GM23338 (cell line): ENCODE measurements around the gene DNAAF9. TPM values are rescaled to one million over a fixed set of nuclear protein-coding genes. Genes with fewer than 3 reads are reported as not detected.

Experiments
- ATAC-seq: fragments of 200-7000 bp; cut with Tn5 transposase; 3 replicates; pipeline ENCODE4 v1.9.1; 2020
- DNase-seq: peaks from one replicate; pipeline ENCODE4 v3.0.0-alpha.2; 2015; ENCODE audit warnings: low spot score
- H2AFZ ChIP-seq: fragments of 200-600 bp; sonication (generic); 2 replicates; pipeline ENCODE4 v1.8.0; 2016; ENCODE audit warnings: antibody characterized with exemption, mild to moderate bottlenecking, moderate library complexity
- H3F3A ChIP-seq: fragments of 200-600 bp; sonication (generic); replicated peaks from 2 replicates; pipeline ENCODE4 v1.8.0; 2017; ENCODE audit warnings: antibody characterized with exemption, mixed run types, low read depth
- H3K27ac ChIP-seq: fragments of 200-600 bp; sonication (generic); 2 replicates; pipeline ENCODE4 v1.6.1; 2016; ENCODE audit warnings: low read depth
- H3K27me3 ChIP-seq: fragments of 200-600 bp; sonication (generic); 2 replicates; pipeline ENCODE4 v1.8.0; 2016; ENCODE audit warnings: mild to moderate bottlenecking, mixed run types, moderate library complexity; ENCODE audit not compliant: insufficient read depth
- H3K36me3 ChIP-seq: fragments of 200-600 bp; sonication (generic); 2 replicates; pipeline ENCODE4 v1.8.0; 2016; ENCODE audit warnings: mild to moderate bottlenecking; ENCODE audit not compliant: insufficient read depth
- H3K4me1 ChIP-seq: fragments of 200-600 bp; sonication (generic); 2 replicates; pipeline ENCODE4 v1.8.0; 2016; ENCODE audit warnings: mild to moderate bottlenecking, moderate library complexity; ENCODE audit not compliant: insufficient read depth
- H3K4me2 ChIP-seq: fragments of 200-600 bp; sonication (generic); 2 replicates; pipeline ENCODE4 v1.7.1; 2017; ENCODE audit warnings: mixed run types
- H3K4me3 ChIP-seq: fragments of 200-600 bp; sonication (generic); 2 replicates; pipeline ENCODE4 v1.6.1; 2016; ENCODE audit warnings: mixed run types
- H3K79me2 ChIP-seq: fragments of 200-600 bp; sonication (generic); replicated peaks from 2 replicates; pipeline ENCODE4 v1.8.0; 2017; ENCODE audit warnings: mild to moderate bottlenecking; ENCODE audit not compliant: insufficient read depth
- H3K9me2 ChIP-seq: fragments of 200-600 bp; sonication (generic); 2 replicates; pipeline ENCODE4 v1.8.0; 2017; ENCODE audit not compliant: insufficient read depth
- H4K20me1 ChIP-seq: fragments of 200-600 bp; sonication (generic); replicated peaks from 2 replicates; pipeline ENCODE4 v1.8.0; 2017; ENCODE audit warnings: mild to moderate bottlenecking; ENCODE audit not compliant: insufficient read depth
- H3K27ac Mint-ChIP-seq: 2 replicates; pipeline ENCODE4 v1.8.0; 2020; ENCODE audit warnings: inconsistent platforms, mild to moderate bottlenecking, moderate library complexity, mixed read lengths
- H3K27me3 Mint-ChIP-seq: 3 replicates; pipeline ENCODE4 v1.8.0; 2022; ENCODE audit warnings: low read depth, mild to moderate bottlenecking, moderate library complexity, mixed read lengths, inconsistent platforms; ENCODE audit not compliant: insufficient read depth, poor library complexity
- H3K36me3 Mint-ChIP-seq: 3 replicates; pipeline ENCODE4 v1.8.0; 2021; ENCODE audit warnings: low read depth, mild to moderate bottlenecking, inconsistent platforms, moderate library complexity, mixed read lengths
- H3K4me1 Mint-ChIP-seq: 3 replicates; pipeline ENCODE4 v1.8.0; 2020; ENCODE audit warnings: mild to moderate bottlenecking, inconsistent platforms, mixed read lengths
- H3K4me3 Mint-ChIP-seq: 3 replicates; pipeline ENCODE4 v1.8.0; 2021; ENCODE audit warnings: moderate library complexity, mild to moderate bottlenecking, inconsistent platforms, mixed read lengths
- H3K9me3 Mint-ChIP-seq: 3 replicates; pipeline ENCODE4 v1.8.0; 2020; ENCODE audit warnings: moderate library complexity, mild to moderate bottlenecking, inconsistent platforms, mixed read lengths
- CREB1 ChIP-seq: fragments of 250-450 bp; sonication (Bioruptor Pico); IDR thresholded peaks from 2 replicates; pipeline ENCODE4 v1.5.0; 2020; ENCODE audit warnings: low read depth, mild to moderate bottlenecking, moderate library complexity
- EZH2 ChIP-seq: fragments of 200-600 bp; sonication (generic); IDR thresholded peaks from one replicate; pipeline ENCODE4 v1.8.0; 2017; ENCODE audit warnings: antibody characterized with exemption, mild to moderate bottlenecking, low read depth; ENCODE audit not compliant: unreplicated experiment
- EZH2phosphoT487 ChIP-seq: fragments of 200-600 bp; sonication (generic); IDR thresholded peaks from one replicate; pipeline ENCODE4 v1.8.1; 2018; ENCODE audit warnings: antibody characterized with exemption; ENCODE audit not compliant: unreplicated experiment
- JUNB ChIP-seq: IDR thresholded peaks from one replicate; pipeline ENCODE4 v1.6.1; 2016; ENCODE audit warnings: antibody characterized with exemption; ENCODE audit not compliant: unreplicated experiment
- NANOG ChIP-seq: IDR thresholded peaks from 2 replicates; pipeline ENCODE4 v1.6.1; 2016; ENCODE audit warnings: antibody characterized with exemption, borderline replicate concordance
- POLR2AphosphoS5 ChIP-seq: IDR thresholded peaks from 2 replicates; pipeline ENCODE4 v1.6.1; 2016; ENCODE audit warnings: antibody characterized with exemption, low read depth
- STAT1 ChIP-seq: IDR thresholded peaks from one replicate; pipeline ENCODE4 v1.6.1; 2016; ENCODE audit warnings: antibody characterized with exemption; ENCODE audit not compliant: unreplicated experiment
- ZNF114 ChIP-seq: fragments of 250-450 bp; sonication (Bioruptor Pico); IDR thresholded peaks from 2 replicates; pipeline ENCODE4 v1.5.0; 2020; ENCODE audit warnings: mild to moderate bottlenecking, moderate library complexity
- ZNF331 ChIP-seq: fragments of 250-450 bp; sonication (Bioruptor Pico); IDR thresholded peaks from 2 replicates; pipeline ENCODE4 v1.5.0; 2020; ENCODE audit warnings: low read depth, mild to moderate bottlenecking, moderate library complexity
- polyA plus RNA-seq: library from polyadenylated mRNA; unstranded; fragments of >200 nt; fragmentation: Nextera tagmentation; extraction: Ambion mirVana; gene quantifications from 2 replicates; pipeline ENCODE4 v1.2.1, GENCODE V29; 2016
- total RNA-seq: library from RNA; depleted of rRNA; stranded (reverse); fragments of >200 nt; shearing (Covaris generic); gene quantifications from 2 replicates; pipeline ENCODE4 v1.2.3, GENCODE V29; 2014
- TF ChIP-seq, protein P1 (sequence below): IDR thresholded peaks from one replicate; pipeline ENCODE4 v1.6.1; 2018; ENCODE audit warnings: antibody characterized with exemption; ENCODE audit not compliant: unreplicated experiment
- TF ChIP-seq, protein P2 (sequence below): fragments of 250-450 bp; sonication (Bioruptor Pico); IDR thresholded peaks from 2 replicates; pipeline ENCODE4 v1.5.0; 2020; ENCODE audit warnings: mild to moderate bottlenecking, moderate library complexity
- TF ChIP-seq, protein P3 (sequence below), 2 experiments: fragments of 200-600 bp in 1 of 2; sonication (generic) in 1 of 2; conservative IDR thresholded peaks; 2 replicates each; pipeline versions ENCODE4 v1.5.1 to v1.6.1; 2016 to 2017; ENCODE audit warnings: antibody characterized with exemption in 2 of 2, low read depth in 2 of 2, mild to moderate bottlenecking in 2 of 2, moderate library complexity in 1 of 2
- TF ChIP-seq, protein P4 (sequence below): IDR thresholded peaks from 2 replicates; pipeline ENCODE4 v1.6.1; 2016; ENCODE audit warnings: antibody characterized with exemption

DNAAF9 gene
- total and polyA plus RNA-seq, 2 experiments from 2014 or later: 2.4 to 4.8 TPM

DNA sequence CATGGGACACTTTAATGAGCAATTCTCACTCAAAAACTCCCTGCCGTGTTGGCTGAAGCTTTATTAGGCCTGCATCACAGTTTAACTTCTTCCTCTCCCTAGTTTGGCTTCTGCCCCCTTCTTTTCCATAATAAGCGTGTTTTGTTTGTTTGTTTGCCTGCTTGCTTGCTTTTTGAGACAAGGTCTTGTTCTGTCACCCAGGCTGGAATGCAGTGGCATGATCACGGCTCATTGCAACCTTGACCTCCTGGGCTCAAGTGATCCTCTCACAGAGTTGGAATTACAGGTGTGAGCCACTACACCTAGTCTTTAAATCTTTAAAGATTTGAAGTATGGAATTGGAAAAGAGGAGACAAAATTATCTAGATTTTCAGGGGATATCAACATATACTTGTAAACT is 25.4 kb upstream of the DNAAF9 start:
- no peaks in the 10 kb centered on the region for H3F3A ChIP-seq
- H3K27ac ChIP-seq: no peak overlapping the region
- Mint-ChIP-seq H3K9me3 (no peaks in the 10 kb centered on the region), H3K27ac (no peak overlapping the region), H3K4me3 (no peak overlapping the region), H3K4me1 (peaks cover 3% of the 10 kb centered on the region; the same call in 2 of the 3 replicates), H3K27me3 (peaks cover 2% of the 10 kb centered on the region), H3K36me3 (no peaks in the 10 kb centered on the region)
- DNase-seq: no peak
- H3K4me3 ChIP-seq: no peak overlapping the region
- TF ChIP-seq, protein P1, sequence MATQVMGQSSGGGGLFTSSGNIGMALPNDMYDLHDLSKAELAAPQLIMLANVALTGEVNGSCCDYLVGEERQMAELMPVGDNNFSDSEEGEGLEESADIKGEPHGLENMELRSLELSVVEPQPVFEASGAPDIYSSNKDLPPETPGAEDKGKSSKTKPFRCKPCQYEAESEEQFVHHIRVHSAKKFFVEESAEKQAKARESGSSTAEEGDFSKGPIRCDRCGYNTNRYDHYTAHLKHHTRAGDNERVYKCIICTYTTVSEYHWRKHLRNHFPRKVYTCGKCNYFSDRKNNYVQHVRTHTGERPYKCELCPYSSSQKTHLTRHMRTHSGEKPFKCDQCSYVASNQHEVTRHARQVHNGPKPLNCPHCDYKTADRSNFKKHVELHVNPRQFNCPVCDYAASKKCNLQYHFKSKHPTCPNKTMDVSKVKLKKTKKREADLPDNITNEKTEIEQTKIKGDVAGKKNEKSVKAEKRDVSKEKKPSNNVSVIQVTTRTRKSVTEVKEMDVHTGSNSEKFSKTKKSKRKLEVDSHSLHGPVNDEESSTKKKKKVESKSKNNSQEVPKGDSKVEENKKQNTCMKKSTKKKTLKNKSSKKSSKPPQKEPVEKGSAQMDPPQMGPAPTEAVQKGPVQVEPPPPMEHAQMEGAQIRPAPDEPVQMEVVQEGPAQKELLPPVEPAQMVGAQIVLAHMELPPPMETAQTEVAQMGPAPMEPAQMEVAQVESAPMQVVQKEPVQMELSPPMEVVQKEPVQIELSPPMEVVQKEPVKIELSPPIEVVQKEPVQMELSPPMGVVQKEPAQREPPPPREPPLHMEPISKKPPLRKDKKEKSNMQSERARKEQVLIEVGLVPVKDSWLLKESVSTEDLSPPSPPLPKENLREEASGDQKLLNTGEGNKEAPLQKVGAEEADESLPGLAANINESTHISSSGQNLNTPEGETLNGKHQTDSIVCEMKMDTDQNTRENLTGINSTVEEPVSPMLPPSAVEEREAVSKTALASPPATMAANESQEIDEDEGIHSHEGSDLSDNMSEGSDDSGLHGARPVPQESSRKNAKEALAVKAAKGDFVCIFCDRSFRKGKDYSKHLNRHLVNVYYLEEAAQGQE: no peak
- TF ChIP-seq, protein P2, sequence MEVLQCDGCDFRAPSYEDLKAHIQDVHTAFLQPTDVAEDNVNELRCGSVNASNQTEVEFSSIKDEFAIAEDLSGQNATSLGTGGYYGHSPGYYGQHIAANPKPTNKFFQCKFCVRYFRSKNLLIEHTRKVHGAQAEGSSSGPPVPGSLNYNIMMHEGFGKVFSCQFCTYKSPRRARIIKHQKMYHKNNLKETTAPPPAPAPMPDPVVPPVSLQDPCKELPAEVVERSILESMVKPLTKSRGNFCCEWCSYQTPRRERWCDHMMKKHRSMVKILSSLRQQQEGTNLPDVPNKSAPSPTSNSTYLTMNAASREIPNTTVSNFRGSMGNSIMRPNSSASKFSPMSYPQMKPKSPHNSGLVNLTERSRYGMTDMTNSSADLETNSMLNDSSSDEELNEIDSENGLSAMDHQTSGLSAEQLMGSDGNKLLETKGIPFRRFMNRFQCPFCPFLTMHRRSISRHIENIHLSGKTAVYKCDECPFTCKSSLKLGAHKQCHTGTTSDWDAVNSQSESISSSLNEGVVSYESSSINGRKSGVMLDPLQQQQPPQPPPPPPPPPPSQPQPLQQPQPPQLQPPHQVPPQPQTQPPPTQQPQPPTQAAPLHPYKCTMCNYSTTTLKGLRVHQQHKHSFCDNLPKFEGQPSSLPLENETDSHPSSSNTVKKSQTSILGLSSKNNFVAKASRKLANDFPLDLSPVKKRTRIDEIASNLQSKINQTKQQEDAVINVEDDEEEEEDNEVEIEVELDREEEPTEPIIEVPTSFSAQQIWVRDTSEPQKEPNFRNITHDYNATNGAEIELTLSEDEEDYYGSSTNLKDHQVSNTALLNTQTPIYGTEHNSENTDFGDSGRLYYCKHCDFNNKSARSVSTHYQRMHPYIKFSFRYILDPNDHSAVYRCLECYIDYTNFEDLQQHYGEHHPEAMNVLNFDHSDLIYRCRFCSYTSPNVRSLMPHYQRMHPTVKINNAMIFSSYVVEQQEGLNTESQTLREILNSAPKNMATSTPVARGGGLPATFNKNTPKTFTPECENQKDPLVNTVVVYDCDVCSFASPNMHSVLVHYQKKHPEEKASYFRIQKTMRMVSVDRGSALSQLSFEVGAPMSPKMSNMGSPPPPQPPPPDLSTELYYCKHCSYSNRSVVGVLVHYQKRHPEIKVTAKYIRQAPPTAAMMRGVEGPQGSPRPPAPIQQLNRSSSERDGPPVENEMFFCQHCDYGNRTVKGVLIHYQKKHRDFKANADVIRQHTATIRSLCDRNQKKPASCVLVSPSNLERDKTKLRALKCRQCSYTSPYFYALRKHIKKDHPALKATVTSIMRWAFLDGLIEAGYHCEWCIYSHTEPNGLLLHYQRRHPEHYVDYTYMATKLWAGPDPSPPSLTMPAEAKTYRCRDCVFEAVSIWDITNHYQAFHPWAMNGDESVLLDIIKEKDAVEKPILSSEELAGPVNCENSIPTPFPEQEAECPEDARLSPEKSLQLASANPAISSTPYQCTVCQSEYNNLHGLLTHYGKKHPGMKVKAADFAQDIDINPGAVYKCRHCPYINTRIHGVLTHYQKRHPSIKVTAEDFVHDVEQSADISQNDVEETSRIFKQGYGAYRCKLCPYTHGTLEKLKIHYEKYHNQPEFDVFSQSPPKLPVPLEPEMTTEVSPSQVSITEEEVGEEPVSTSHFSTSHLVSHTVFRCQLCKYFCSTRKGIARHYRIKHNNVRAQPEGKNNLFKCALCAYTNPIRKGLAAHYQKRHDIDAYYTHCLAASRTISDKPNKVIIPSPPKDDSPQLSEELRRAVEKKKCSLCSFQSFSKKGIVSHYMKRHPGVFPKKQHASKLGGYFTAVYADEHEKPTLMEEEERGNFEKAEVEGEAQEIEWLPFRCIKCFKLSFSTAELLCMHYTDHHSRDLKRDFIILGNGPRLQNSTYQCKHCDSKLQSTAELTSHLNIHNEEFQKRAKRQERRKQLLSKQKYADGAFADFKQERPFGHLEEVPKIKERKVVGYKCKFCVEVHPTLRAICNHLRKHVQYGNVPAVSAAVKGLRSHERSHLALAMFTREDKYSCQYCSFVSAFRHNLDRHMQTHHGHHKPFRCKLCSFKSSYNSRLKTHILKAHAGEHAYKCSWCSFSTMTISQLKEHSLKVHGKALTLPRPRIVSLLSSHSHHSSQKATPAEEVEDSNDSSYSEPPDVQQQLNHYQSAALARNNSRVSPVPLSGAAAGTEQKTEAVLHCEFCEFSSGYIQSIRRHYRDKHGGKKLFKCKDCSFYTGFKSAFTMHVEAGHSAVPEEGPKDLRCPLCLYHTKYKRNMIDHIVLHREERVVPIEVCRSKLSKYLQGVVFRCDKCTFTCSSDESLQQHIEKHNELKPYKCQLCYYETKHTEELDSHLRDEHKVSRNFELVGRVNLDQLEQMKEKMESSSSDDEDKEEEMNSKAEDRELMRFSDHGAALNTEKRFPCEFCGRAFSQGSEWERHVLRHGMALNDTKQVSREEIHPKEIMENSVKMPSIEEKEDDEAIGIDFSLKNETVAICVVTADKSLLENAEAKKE (CRISPR knock-in tag): no peak
- TF ChIP-seq STAT1 (no peak), CREB1 (no peak), ZNF331 (CRISPR knock-in tag) (no peak), POLR2AphosphoS5 (no peak), EZH2 (no peak), JUNB (no peak), EZH2phosphoT487 (no peak), NANOG (no peak), ZNF114 (CRISPR knock-in tag) (no peak)
- TF ChIP-seq, protein P3, sequence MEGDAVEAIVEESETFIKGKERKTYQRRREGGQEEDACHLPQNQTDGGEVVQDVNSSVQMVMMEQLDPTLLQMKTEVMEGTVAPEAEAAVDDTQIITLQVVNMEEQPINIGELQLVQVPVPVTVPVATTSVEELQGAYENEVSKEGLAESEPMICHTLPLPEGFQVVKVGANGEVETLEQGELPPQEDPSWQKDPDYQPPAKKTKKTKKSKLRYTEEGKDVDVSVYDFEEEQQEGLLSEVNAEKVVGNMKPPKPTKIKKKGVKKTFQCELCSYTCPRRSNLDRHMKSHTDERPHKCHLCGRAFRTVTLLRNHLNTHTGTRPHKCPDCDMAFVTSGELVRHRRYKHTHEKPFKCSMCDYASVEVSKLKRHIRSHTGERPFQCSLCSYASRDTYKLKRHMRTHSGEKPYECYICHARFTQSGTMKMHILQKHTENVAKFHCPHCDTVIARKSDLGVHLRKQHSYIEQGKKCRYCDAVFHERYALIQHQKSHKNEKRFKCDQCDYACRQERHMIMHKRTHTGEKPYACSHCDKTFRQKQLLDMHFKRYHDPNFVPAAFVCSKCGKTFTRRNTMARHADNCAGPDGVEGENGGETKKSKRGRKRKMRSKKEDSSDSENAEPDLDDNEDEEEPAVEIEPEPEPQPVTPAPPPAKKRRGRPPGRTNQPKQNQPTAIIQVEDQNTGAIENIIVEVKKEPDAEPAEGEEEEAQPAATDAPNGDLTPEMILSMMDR (conservative IDR thresholded peaks at IDR 0.05; ENCODE audit: low read depth in 2 of 2): no peak
- TF ChIP-seq, protein P4, sequence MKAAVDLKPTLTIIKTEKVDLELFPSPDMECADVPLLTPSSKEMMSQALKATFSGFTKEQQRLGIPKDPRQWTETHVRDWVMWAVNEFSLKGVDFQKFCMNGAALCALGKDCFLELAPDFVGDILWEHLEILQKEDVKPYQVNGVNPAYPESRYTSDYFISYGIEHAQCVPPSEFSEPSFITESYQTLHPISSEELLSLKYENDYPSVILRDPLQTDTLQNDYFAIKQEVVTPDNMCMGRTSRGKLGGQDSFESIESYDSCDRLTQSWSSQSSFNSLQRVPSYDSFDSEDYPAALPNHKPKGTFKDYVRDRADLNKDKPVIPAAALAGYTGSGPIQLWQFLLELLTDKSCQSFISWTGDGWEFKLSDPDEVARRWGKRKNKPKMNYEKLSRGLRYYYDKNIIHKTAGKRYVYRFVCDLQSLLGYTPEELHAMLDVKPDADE: no peak
- no peaks in the 10 kb centered on the region for H4K20me1 ChIP-seq
- no peaks in the 10 kb centered on the region for H3K4me1 ChIP-seq
- no peaks in the 10 kb centered on the region for H3K27me3 ChIP-seq
- ATAC-seq: no peak
- H3K4me2 ChIP-seq: no peak overlapping the region
- H3K79me2 ChIP-seq: no peaks in the 10 kb centered on the region
- H3K9me2 ChIP-seq: no peaks in the 10 kb centered on the region; the same call in 1 of the 2 replicates
- peak overlapping the region; percentile 25; the same call in 1 of the 2 replicates for H2AFZ ChIP-seq
- H3K36me3 ChIP-seq: no peaks in the 10 kb centered on the region
